Measurements from ENCODE around the gene SEPTIN12. TPM values are rescaled to one million over a fixed set of nuclear protein-coding genes. Genes with fewer than 3 reads are reported as not detected.

The SEPTIN12 gene
- total and polyA plus RNA-seq, 11 donors, result 0.32 TPM; not detected in 10

DNA sequence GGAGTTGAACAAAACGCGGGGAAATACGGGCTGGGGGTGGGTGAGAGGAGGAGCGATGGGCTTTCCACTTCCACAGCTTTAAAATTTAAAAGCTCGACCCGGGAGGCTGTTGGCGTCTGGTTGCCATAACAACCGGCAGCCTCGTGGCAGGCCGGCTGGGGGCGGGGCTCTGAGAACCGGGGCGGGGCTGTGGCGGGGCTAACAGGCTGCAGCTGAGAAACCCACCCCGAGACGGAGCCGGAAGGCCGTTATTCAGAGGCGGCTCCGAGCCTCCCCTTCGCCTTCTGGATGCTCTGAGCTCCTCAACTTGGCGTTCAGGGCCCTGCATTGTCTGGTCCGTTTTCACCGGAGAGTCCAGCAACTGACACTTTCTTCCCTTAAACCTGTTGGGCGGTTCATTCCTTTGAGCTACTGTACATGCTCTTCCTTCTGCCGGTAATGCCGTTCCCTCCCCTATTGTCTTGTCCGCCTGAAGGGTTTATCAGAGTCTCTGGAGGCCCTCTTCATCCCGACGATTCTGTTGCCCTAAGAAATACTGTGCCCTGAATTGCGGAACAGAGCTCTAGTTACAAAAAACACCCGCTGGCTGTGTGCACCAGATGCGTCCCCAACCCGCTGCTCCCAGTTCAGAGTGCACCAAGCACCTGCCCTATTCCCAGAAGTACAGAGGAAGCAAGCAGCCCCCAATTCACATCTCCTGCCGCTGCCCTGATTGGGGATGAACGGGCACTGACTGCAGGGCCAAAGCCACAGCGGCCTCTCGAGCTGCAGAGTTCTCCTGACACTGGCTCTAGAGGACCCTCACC, 53.2 kb downstream of the SEPTIN12 start:
- DNase-seq (peak; percentile 90 to 94 (median 92)), ATAC-seq (peak; percentile 73 to 86 (median 80))
- 7 to 10% (median 8%) methylated on average over 27 to 38 of the region's 38 CpGs for WGBS, 4 donors
- Histone ChIP-seq H3K27ac (peak overlapping the region in 11 of 12 donors; percentile 56 to 90 (median 79)), H3K27me3 (no peaks in the 10 kb centered on the region), H3K4me1 (peaks cover 0 to 17% (median 15%) of the 10 kb centered on the region in 12 donors), H3K36me3 (peaks cover 0 to 13% (median 3%) of the 10 kb centered on the region in 9 donors), H3K9me3 (no peaks in the 10 kb centered on the region), H3K4me3 (peak overlapping the region; percentile 61 to 99 (median 91))
- peak in 1 of 2 donors; percentile 8 for TF ChIP-seq POLR2A (IDR thresholded peaks at IDR 0.05)
- TF ChIP-seq, protein P1, sequence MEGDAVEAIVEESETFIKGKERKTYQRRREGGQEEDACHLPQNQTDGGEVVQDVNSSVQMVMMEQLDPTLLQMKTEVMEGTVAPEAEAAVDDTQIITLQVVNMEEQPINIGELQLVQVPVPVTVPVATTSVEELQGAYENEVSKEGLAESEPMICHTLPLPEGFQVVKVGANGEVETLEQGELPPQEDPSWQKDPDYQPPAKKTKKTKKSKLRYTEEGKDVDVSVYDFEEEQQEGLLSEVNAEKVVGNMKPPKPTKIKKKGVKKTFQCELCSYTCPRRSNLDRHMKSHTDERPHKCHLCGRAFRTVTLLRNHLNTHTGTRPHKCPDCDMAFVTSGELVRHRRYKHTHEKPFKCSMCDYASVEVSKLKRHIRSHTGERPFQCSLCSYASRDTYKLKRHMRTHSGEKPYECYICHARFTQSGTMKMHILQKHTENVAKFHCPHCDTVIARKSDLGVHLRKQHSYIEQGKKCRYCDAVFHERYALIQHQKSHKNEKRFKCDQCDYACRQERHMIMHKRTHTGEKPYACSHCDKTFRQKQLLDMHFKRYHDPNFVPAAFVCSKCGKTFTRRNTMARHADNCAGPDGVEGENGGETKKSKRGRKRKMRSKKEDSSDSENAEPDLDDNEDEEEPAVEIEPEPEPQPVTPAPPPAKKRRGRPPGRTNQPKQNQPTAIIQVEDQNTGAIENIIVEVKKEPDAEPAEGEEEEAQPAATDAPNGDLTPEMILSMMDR (IDR thresholded peaks at IDR 0.05), result no peak
- intact Hi-C loops (cut with DNase I), result loop anchor here in 6 of 10 donors (1.0 to 10.0 kb wide), 10 partner anchors 32 to 222 kb away; partner anchors contain the start of genes SEC14L5 (in 3 of the 6), ZNF500 (in 2 of the 6), GLYR1 (in 1 of the 6) and NUDT16L1 (in 1 of the 6)

DNA sequence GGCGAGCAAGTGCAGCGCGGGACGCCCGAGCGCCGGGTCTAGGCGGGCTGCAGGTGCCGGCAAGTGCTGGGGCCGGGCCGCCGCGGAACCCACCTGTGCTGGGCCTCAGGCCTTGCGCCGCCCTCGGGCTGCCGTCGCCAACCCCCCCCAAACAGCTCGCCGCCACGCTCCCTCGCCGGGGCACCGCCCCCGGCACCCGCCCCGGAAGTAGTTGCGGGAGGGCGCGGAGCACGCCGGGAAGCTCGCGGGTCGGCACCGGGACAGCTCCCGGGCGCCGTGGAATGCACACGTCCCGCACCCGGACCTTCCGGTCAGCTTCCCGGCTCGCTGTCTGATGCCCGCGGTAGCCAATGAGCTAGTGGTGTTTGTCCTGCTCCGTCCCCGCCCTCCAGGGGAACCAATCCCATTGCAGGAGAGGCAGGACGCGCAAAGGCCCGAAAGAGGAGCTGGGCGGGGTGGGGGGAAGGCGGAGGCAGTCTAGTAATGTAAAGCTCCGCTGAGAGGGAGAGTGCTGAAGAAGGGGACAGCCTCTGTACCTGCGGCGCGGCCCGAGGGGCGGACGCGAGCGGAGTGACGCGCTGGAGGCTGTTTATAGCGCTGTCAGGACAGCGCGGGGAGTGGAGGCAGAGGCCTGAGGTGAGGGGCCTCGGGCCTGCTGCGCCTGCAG, 53.9 kb downstream of the SEPTIN12 start, which contains the start of the genes ANKS3 and DNAAF8:
Gene ANKS3 (minus strand): TSS at position 209 of the 667 bp plus-strand sequence. CDS start 4,122 bp downstream, outside the sequence.
Gene DNAAF8 (plus strand): TSS at position 475 of the 667 bp plus-strand sequence. CDS start 1,978 bp downstream, outside the sequence.
- peak; percentile 95 to 99 (median 97) for DNase-seq
- peak in 1 of 2 donors; percentile 56 for TF ChIP-seq POLR2A (IDR thresholded peaks at IDR 0.05)
- TF ChIP-seq, protein P1 (IDR thresholded peaks at IDR 0.05), result no peak
- WGBS, 4 donors, result 0% methylated on average over 52 to 70 of the region's 70 CpGs
- peak; percentile 98 to 99 (median 98) for ATAC-seq
- Histone ChIP-seq H3K4me3 (peak within 1 kb of the TSS; percentile 61 to 99 (median 91)), H3K27ac (peak within 1 kb of the TSS; percentile 47 to 90 (median 78)), H3K27me3 (no peaks in the 10 kb centered on the region), H3K4me1 (peaks cover 0 to 17% (median 15%) of the 10 kb centered on the region in 12 donors), H3K9me3 (no peaks in the 10 kb centered on the region), H3K36me3 (peaks cover 0 to 20% (median 10%) of the 10 kb centered on the region in 9 donors)
- intact Hi-C loops (cut with DNase I), result loop anchor here in 6 of 10 donors (1.0 to 10.0 kb wide), 10 partner anchors 33 to 223 kb away; partner anchors contain the start of genes SEC14L5 (in 3 of the 6), ZNF500 (in 2 of the 6), GLYR1 (in 1 of the 6) and NUDT16L1 (in 1 of the 6)

DNA sequence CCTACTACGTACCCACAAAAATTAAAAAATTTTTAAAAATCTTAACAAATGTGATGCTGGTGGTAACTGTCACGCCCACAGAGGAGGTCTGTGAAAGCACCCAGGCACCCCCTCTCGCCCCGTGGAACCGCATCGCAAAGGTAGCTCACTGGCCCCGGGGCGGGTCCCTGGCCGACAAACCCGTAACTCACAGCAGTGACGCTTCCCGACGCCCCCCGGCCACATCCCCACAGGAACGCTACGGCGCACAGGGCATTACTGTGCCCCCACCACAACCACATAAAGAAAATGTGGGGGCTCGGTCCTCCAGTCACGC, 54.4 kb downstream of the SEPTIN12 start:
- Histone ChIP-seq H3K27me3 (no peaks in the 10 kb centered on the region), H3K4me1 (peaks cover 0 to 17% (median 15%) of the 10 kb centered on the region in 12 donors), H3K36me3 (peaks cover 0 to 25% (median 15%) of the 10 kb centered on the region in 9 donors), H3K9me3 (no peaks in the 10 kb centered on the region), H3K4me3 (peak overlapping the region; percentile 61 to 99 (median 91)), H3K27ac (peak overlapping the region; percentile 47 to 90 (median 78))
- 0 to 5% (median 1%) methylated on average over 17 to 19 of the region's 19 CpGs for WGBS, 4 donors
- ATAC-seq (no peak), DNase-seq (peak in 2 of 5 donors; percentile 31 to 54)
- TF ChIP-seq, protein P1 (IDR thresholded peaks at IDR 0.05), result no peak
- no peak for TF ChIP-seq POLR2A (IDR thresholded peaks at IDR 0.05)
- intact Hi-C loops (cut with DNase I), result loop anchor here in 6 of 10 donors (1.0 to 10.0 kb wide), 10 partner anchors 33 to 224 kb away; partner anchors contain the start of genes SEC14L5 (in 3 of the 6), ZNF500 (in 2 of the 6), GLYR1 (in 1 of the 6) and NUDT16L1 (in 1 of the 6)
